DND-41 (cell line): Measurements from ENCODE around the gene MINAR2.

ENCODE experiments used
- ATAC-seq: fragments of 200-7000 bp; cut with Tn5 transposase; 3 replicates; pipeline ENCODE4 v1.9.1; 2021; ENCODE audit warnings: low read depth; ENCODE audit not compliant: insufficient read depth
- DNase-seq: peaks from one replicate; pipeline ENCODE4 v3.0.0-alpha.2; 2020
- H2AFZ ChIP-seq: 2 replicates; pipeline ENCODE4 v1.6.0; 2012; ENCODE audit warnings: low read depth, low read length
- H3K27ac ChIP-seq: 2 replicates; pipeline ENCODE4 v1.5.1; 2012; ENCODE audit warnings: low read length, inconsistent platforms
- H3K27me3 ChIP-seq: fragments of 200-600 bp; sonication (generic); 2 replicates; pipeline ENCODE4 v1.6.0; 2012; ENCODE audit warnings: low read length, mild to moderate bottlenecking, inconsistent platforms; ENCODE audit not compliant: insufficient read depth, poor library complexity
- H3K36me3 ChIP-seq: 2 replicates; pipeline ENCODE4 v1.5.1; 2012; ENCODE audit warnings: low read length, inconsistent platforms; ENCODE audit not compliant: insufficient read depth
- H3K4me1 ChIP-seq: 2 replicates; pipeline ENCODE4 v1.5.1; 2012; ENCODE audit warnings: mild to moderate bottlenecking, low read length; ENCODE audit not compliant: insufficient read depth
- H3K4me2 ChIP-seq: 2 replicates; pipeline ENCODE4 v1.6.0; 2012; ENCODE audit warnings: mild to moderate bottlenecking, moderate library complexity, low read length, inconsistent platforms; ENCODE audit not compliant: insufficient read depth
- H3K4me3 ChIP-seq, 2 experiments: fragments of 200-600 bp in 1 of 2; shearing (Covaris generic) in 1 of 2; 2 replicates each; pipeline ENCODE4 v1.5.1; 2012 to 2016; ENCODE audit warnings: inconsistent platforms in 2 of 2, low read length in 2 of 2, mild to moderate bottlenecking in 2 of 2, low read depth in 1 of 2, moderate library complexity in 1 of 2
- H3K79me2 ChIP-seq: 2 replicates; pipeline ENCODE4 v1.6.0; 2012; ENCODE audit warnings: low read length, inconsistent platforms; ENCODE audit not compliant: insufficient read depth
- H3K9ac ChIP-seq: 2 replicates; pipeline ENCODE4 v1.6.0; 2012; ENCODE audit warnings: low read depth, mild to moderate bottlenecking, inconsistent platforms, low read length, moderate library complexity
- H3K9me3 ChIP-seq: 2 replicates; pipeline ENCODE4 v1.5.1; 2012; ENCODE audit warnings: low read length, moderate library complexity, mild to moderate bottlenecking, inconsistent platforms; ENCODE audit not compliant: insufficient read depth, severe bottlenecking
- H4K20me1 ChIP-seq: 2 replicates; pipeline ENCODE4 v1.6.0; 2012; ENCODE audit warnings: low read length; ENCODE audit not compliant: insufficient read depth
- CTCF ChIP-seq: IDR thresholded peaks from 2 replicates; pipeline ENCODE4 v1.5.1; 2012; ENCODE audit warnings: borderline replicate concordance, low read length, moderate library complexity, mild to moderate bottlenecking; ENCODE audit not compliant: poor library complexity, severe bottlenecking; ENCODE audit errors: extremely low read depth
- EZH2 ChIP-seq: IDR thresholded peaks from 3 replicates; pipeline ENCODE4 v1.6.1; 2012; ENCODE audit warnings: borderline replicate concordance, low read depth, mild to moderate bottlenecking, moderate library complexity, low read length, inconsistent platforms; ENCODE audit not compliant: severe bottlenecking

MINAR2 gene

GRCh38 chr5:129747572-129748407, at the start of gene MINAR2:
Gene MINAR2 (plus strand): TSS chr5:129748094. CDS start chr5:129748191, 97 bp downstream.
- Histone ChIP-seq H3K9me3 (no peaks in the 10 kb centered on the region), H3K27me3 (no peaks in the 10 kb centered on the region), H3K36me3 (no peaks in the 10 kb centered on the region), H2AFZ (no peak within 1 kb of the TSS), H3K9ac (no peak within 1 kb of the TSS), H3K27ac (no peak within 1 kb of the TSS), H3K4me2 (no peak within 1 kb of the TSS), H3K4me1 (no peaks in the 10 kb centered on the region), H3K79me2 (no peaks in the 10 kb centered on the region), H3K4me3 (no peak within 1 kb of the TSS), H4K20me1 (no peaks in the 10 kb centered on the region)
- no peak for DNase-seq
- no peak for TF ChIP-seq EZH2
- TF ChIP-seq CTCF: no peak
- ATAC-seq: no peak

GRCh38 chr5:129698661-129699060, 49.2 kb upstream of the MINAR2 start:
- ATAC-seq: no peak
- Histone ChIP-seq H3K27ac (no peak overlapping the region), H4K20me1 (no peaks in the 10 kb centered on the region), H2AFZ (no peak overlapping the region), H3K4me1 (no peaks in the 10 kb centered on the region), H3K9me3 (no peaks in the 10 kb centered on the region), H3K4me2 (no peak overlapping the region), H3K9ac (no peak overlapping the region), H3K79me2 (no peaks in the 10 kb centered on the region), H3K4me3 (no peak overlapping the region), H3K36me3 (no peaks in the 10 kb centered on the region), H3K27me3 (no peaks in the 10 kb centered on the region)
- no peak for DNase-seq
- no peak for TF ChIP-seq EZH2
- TF ChIP-seq CTCF: no peak

- H3K27me3 ChIP-seq: no peaks in the 10 kb centered on the region
- no peaks in the 10 kb centered on the region for H4K20me1 ChIP-seq
- H2AFZ ChIP-seq: no peak overlapping the region
- ATAC-seq (no peak), DNase-seq (no peak)
- H3K36me3 ChIP-seq: no peaks in the 10 kb centered on the region
- no peak overlapping the region for H3K27ac ChIP-seq
- H3K4me2 ChIP-seq: no peak overlapping the region
- no peak overlapping the region for H3K9ac ChIP-seq
- no peaks in the 10 kb centered on the region for H3K4me1 ChIP-seq
- H3K79me2 ChIP-seq: no peaks in the 10 kb centered on the region
- H3K4me3 ChIP-seq: no peak overlapping the region
- H3K9me3 ChIP-seq: no peaks in the 10 kb centered on the region
- no peak for TF ChIP-seq CTCF
- TF ChIP-seq EZH2: no peak
Measured at GRCh38 chr5:129716235-129716634, 31.7 kb upstream of the MINAR2 start.
